Ishikawa (cell line): ENCODE data around the gene PCNA.

ENCODE experiments used
- CEBPB ChIP-seq: IDR thresholded peaks from 2 replicates; pipeline ENCODE4 v1.6.1; 2012
- CREB1 ChIP-seq: IDR thresholded peaks from 2 replicates; pipeline ENCODE4 v1.6.1; 2012; ENCODE audit warnings: low read depth
- EGR1 ChIP-seq: IDR thresholded peaks from 2 replicates; pipeline ENCODE4 v1.6.1; 2012
- EP300 ChIP-seq: IDR thresholded peaks from 2 replicates; pipeline ENCODE4 v1.6.1; 2012; ENCODE audit warnings: borderline replicate concordance
- FOXM1 ChIP-seq: IDR thresholded peaks from 2 replicates; pipeline ENCODE4 v1.6.1; 2012; ENCODE audit warnings: low read depth, borderline replicate concordance
- NFIC ChIP-seq: IDR thresholded peaks from 2 replicates; pipeline ENCODE4 v1.6.1; 2012
- RAD21 ChIP-seq: IDR thresholded peaks from 2 replicates; pipeline ENCODE4 v1.6.1; 2012; ENCODE audit warnings: low read depth
- TAF1 ChIP-seq: IDR thresholded peaks from 2 replicates; pipeline ENCODE4 v1.6.1; 2012; ENCODE audit warnings: low read depth, mild to moderate bottlenecking
- TCF12 ChIP-seq: IDR thresholded peaks from 2 replicates; pipeline ENCODE4 v1.6.1; 2012; ENCODE audit warnings: low read depth
- TEAD4 ChIP-seq: IDR thresholded peaks from 2 replicates; pipeline ENCODE4 v1.6.1; 2012
- YY1 ChIP-seq: IDR thresholded peaks from 2 replicates; pipeline ENCODE4 v1.6.1; 2012; ENCODE audit warnings: low read depth
- ZBTB7A ChIP-seq: IDR thresholded peaks from 2 replicates; pipeline ENCODE4 v1.6.1; 2012; ENCODE audit warnings: low read depth
- TF ChIP-seq, protein P1 (sequence below): IDR thresholded peaks from 2 replicates; pipeline ENCODE4 v1.6.1; 2012
- TF ChIP-seq, protein P2 (sequence below): IDR thresholded peaks from 2 replicates; pipeline ENCODE4 v1.6.1; 2012; ENCODE audit warnings: low read depth, mild to moderate bottlenecking
- TF ChIP-seq, protein P3 (sequence below): IDR thresholded peaks from 2 replicates; pipeline ENCODE4 v1.6.1; 2012

PCNA gene

DNA sequence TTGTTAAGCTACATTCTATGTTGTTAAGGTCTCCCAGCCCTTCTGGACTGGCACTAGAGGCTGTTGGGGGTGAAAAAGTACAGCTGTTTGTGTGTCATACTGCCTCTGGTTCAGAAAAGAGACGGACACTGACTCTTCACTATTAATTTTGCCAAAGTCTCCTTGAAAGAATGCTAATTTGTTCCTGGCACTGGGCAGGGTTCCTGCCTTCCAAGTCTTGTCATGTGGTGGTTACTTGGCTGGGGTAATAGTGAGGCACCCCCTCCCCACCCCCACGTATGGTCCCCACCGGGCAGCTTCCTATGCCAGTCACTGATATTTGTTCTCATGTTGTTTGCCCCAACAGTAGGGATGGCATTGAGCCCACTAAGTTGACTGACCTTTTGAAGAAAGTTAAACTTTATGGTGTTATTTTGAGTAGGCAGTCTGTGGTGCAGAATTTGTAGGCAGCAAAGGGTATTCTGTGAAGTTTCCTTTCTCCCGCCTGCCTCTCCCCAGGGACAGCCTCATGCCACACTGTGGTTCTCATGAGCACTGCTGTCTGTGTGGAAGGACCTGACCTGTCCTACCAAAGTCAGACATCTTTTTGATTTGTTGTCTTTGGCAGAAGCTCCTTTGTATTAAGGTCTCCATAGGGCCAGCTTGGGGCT lies 15.7 kb upstream of the PCNA start:
- TF ChIP-seq EGR1 (no peak), EP300 (no peak), TCF12 (no peak), CEBPB (no peak), CREB1 (no peak), ZBTB7A (no peak), YY1 (no peak), FOXM1 (no peak)
- TF ChIP-seq, protein P1, sequence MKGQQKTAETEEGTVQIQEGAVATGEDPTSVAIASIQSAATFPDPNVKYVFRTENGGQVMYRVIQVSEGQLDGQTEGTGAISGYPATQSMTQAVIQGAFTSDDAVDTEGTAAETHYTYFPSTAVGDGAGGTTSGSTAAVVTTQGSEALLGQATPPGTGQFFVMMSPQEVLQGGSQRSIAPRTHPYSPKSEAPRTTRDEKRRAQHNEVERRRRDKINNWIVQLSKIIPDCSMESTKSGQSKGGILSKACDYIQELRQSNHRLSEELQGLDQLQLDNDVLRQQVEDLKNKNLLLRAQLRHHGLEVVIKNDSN = no peak
- TF ChIP-seq, protein P2, sequence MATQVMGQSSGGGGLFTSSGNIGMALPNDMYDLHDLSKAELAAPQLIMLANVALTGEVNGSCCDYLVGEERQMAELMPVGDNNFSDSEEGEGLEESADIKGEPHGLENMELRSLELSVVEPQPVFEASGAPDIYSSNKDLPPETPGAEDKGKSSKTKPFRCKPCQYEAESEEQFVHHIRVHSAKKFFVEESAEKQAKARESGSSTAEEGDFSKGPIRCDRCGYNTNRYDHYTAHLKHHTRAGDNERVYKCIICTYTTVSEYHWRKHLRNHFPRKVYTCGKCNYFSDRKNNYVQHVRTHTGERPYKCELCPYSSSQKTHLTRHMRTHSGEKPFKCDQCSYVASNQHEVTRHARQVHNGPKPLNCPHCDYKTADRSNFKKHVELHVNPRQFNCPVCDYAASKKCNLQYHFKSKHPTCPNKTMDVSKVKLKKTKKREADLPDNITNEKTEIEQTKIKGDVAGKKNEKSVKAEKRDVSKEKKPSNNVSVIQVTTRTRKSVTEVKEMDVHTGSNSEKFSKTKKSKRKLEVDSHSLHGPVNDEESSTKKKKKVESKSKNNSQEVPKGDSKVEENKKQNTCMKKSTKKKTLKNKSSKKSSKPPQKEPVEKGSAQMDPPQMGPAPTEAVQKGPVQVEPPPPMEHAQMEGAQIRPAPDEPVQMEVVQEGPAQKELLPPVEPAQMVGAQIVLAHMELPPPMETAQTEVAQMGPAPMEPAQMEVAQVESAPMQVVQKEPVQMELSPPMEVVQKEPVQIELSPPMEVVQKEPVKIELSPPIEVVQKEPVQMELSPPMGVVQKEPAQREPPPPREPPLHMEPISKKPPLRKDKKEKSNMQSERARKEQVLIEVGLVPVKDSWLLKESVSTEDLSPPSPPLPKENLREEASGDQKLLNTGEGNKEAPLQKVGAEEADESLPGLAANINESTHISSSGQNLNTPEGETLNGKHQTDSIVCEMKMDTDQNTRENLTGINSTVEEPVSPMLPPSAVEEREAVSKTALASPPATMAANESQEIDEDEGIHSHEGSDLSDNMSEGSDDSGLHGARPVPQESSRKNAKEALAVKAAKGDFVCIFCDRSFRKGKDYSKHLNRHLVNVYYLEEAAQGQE = no peak
- TF ChIP-seq, protein P3, sequence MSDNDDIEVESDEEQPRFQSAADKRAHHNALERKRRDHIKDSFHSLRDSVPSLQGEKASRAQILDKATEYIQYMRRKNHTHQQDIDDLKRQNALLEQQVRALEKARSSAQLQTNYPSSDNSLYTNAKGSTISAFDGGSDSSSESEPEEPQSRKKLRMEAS = no peak

DNA sequence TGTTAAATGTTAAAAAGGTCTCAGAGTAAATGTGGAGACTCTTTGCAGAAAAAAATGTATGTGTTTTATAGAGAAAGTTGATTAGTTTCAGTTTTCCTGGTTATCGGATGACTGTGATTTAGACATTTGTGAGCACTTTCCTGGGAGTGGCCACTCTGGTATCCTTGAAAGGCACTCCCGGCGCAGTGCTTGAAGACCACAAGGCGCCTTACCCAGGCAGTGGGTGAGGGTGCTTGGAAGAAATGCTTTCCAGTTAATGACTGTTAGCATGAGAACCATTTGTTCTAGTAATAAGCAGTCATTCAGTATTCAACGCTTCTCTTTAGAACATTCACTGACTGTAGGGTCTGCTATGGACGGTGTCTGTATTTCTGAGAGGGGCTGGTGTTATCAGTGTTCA lies 14.2 kb upstream of the PCNA start:
- TF ChIP-seq CEBPB (no peak), TCF12 (no peak), YY1 (no peak)

DNA sequence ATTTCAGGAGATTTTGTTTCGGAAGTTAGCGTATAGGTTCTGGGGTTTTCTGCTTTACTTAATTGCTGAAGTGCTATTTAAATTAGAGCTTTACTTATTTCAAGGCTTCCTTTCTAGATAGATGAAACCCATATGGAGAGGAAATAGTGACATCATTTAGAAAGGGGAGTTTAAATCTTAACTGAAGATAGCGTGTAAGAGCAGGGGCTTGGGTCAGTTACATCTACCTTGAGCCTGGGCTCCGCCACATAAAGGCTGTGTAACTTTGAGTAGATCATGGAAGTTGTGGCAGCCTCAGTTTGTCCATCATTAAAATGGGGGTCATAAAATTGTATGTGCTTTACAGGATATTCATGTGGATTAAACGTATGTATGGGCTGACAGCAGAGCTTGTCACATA lies 11.7 kb upstream of the PCNA start:
- TF ChIP-seq TCF12 (no peak), FOXM1 (no peak), EGR1 (no peak), ZBTB7A (no peak), TEAD4 (no peak), YY1 (no peak), CREB1 (no peak), TAF1 (no peak), CEBPB (no peak)
- TF ChIP-seq, protein P3 = no peak
- TF ChIP-seq, protein P1 = no peak
- TF ChIP-seq, protein P2 = no peak

- no peak for TF ChIP-seq TAF1
- TF ChIP-seq, protein P2 = peak; percentile 65
Observed at GRCh38 chr20:5128886-5129285, 9.1 kb upstream of the PCNA start.

GRCh38 chr20:5127859-5128424 lies 8.2 kb upstream of the PCNA start:
- no peak for TF ChIP-seq CEBPB
- TF ChIP-seq ZBTB7A = no peak
- TF ChIP-seq YY1 = no peak
- TF ChIP-seq EP300 = no peak
- TF ChIP-seq, protein P1 = no peak
- no peak for TF ChIP-seq NFIC
- no peak for TF ChIP-seq FOXM1
- no peak for TF ChIP-seq RAD21
- TF ChIP-seq, protein P2 = no peak
- TF ChIP-seq EGR1 = no peak
- TF ChIP-seq TEAD4 = no peak
- TF ChIP-seq CREB1 = no peak
- TF ChIP-seq TCF12 = no peak
- TF ChIP-seq, protein P3 = no peak
- no peak for TF ChIP-seq TAF1
